HepG2 (cell line): ENCODE data around the gene CA4. TPM values are rescaled to one million over a fixed set of nuclear protein-coding genes. Genes with fewer than 3 reads are reported as not detected.

Experiments used
- ATAC-seq: fragments of 200-7000 bp; cut with Tn5 transposase; 3 replicates; pipeline ENCODE4 v1.9.1; 2020; ENCODE audit warnings: mild to moderate bottlenecking, moderate library complexity
- BruUV-seq: library from RNA; stranded (reverse); fragments of 400-500 nt; replicated peaks from 2 replicates; lab custom pipeline; 2021; lab: Mats Ljungman, UMichigan
- CTCF ChIA-PET: fragments of 300-600 bp; formaldehyde crosslinking; extraction: SDS; loops from one replicate; lab custom pipeline; 2021; ENCODE audit warnings: low total read pairs, inconsistent platforms, low intra/inter-chr PET ratio; lab: Yijun Ruan, JAX
- POLR2A ChIA-PET: fragments of 350-600 bp; sonication (Branson Sonifier 250); formaldehyde crosslinking; loops from one replicate; lab custom pipeline; 2020; ENCODE audit warnings: antibody characterized with exemption, inconsistent platforms; lab: Yijun Ruan, JAX
- DNase-seq: peaks from one replicate; pipeline ENCODE4 v3.0.0-alpha.2; 2015; ENCODE audit warnings: low spot score
- FAIRE-seq: peaks from 3 replicates; lab custom pipeline; 2011; peaks lifted over from hg19 to GRCh38; lab: Jason Lieb, UNC
- H2AFZ ChIP-seq: one replicate; pipeline ENCODE4 v1.6.1; 2011; ENCODE audit warnings: low read length, inconsistent platforms
- H3K27ac ChIP-seq: fragments of 300-600 bp; 3 replicates; pipeline ENCODE4 v1.8.0; 2011; ENCODE audit warnings: mixed run types, mild to moderate bottlenecking, mixed read lengths, low read length, inconsistent platforms; ENCODE audit not compliant: insufficient read depth; ENCODE audit errors: extremely low read length
- H3K27me3 ChIP-seq, 2 experiments: fragments of 200-600 bp in 1 of 2; 2 replicates in 1 of 2; 3 replicates in 1 of 2; pipeline versions ENCODE4 v1.6.0 to v1.8.0; 2011; ENCODE audit warnings: low read length in 2 of 2, mild to moderate bottlenecking in 2 of 2, moderate library complexity in 2 of 2, inconsistent platforms in 1 of 2; ENCODE audit not compliant: insufficient read depth in 2 of 2, control insufficient read depth in 1 of 2
- H3K36me3 ChIP-seq, 2 experiments: fragments of 200-600 bp in 1 of 2; replicated peaks in 1 of 2; 2 replicates in 1 of 2; 3 replicates in 1 of 2; pipeline versions ENCODE4 v1.5.1 to v1.8.0; 2011; ENCODE audit warnings: low read length in 2 of 2, inconsistent platforms in 1 of 2; ENCODE audit not compliant: insufficient read depth in 2 of 2, control insufficient read depth in 1 of 2
- H3K4me1 ChIP-seq: 2 replicates; pipeline ENCODE4 v1.5.1; 2012; ENCODE audit warnings: low read length, inconsistent platforms; ENCODE audit not compliant: insufficient read depth
- H3K4me2 ChIP-seq: 2 replicates; pipeline ENCODE4 v1.6.0; 2011; ENCODE audit warnings: low read depth, low read length, inconsistent platforms
- H3K4me3 ChIP-seq, 3 experiments: fragments of 200-600 bp in 1 of 3; sonication (generic), shearing (Covaris generic) in 1 of 3; replicated peaks in 1 of 3; 2 replicates each; pipeline ENCODE4 v1.5.1; 2011 to 2016; ENCODE audit warnings: low read length in 3 of 3, inconsistent platforms in 2 of 3, low read depth in 2 of 3, mild to moderate bottlenecking in 2 of 3, control low read depth in 1 of 3, mixed read lengths in 1 of 3; ENCODE audit not compliant: insufficient read depth in 1 of 3
- H3K79me2 ChIP-seq: one replicate; pipeline ENCODE4 v1.6.1; 2011; ENCODE audit warnings: low read length, inconsistent platforms; ENCODE audit not compliant: insufficient read depth
- H3K9ac ChIP-seq: 2 replicates; pipeline ENCODE4 v1.6.0; 2011; ENCODE audit warnings: mild to moderate bottlenecking, low read depth, low read length, inconsistent platforms; ENCODE audit not compliant: insufficient read depth
- H3K9me3 ChIP-seq: 2 replicates; pipeline ENCODE4 v1.5.1; 2012; ENCODE audit warnings: mild to moderate bottlenecking, low read length
- H4K20me1 ChIP-seq: 2 replicates; pipeline ENCODE4 v1.6.0; 2011; ENCODE audit warnings: inconsistent platforms, mild to moderate bottlenecking, low read length, moderate library complexity; ENCODE audit not compliant: insufficient read depth
- ATF2 ChIP-seq: sonication (generic); formaldehyde crosslinking; IDR thresholded peaks from 2 replicates; pipeline ENCODE4 v1.4.0; 2020; ENCODE audit warnings: missing genetic modification reagents
- DPF2 ChIP-seq: sonication (generic); formaldehyde crosslinking; IDR thresholded peaks from 2 replicates; pipeline ENCODE4 v1.4.0; 2020; ENCODE audit warnings: mild to moderate bottlenecking, low read depth, missing genetic modification reagents, borderline replicate concordance
- FLYWCH1 ChIP-seq: sonication (generic); formaldehyde crosslinking; IDR thresholded peaks from 2 replicates; pipeline ENCODE4 v1.8.1; 2023; ENCODE audit warnings: mild to moderate bottlenecking, missing genetic modification reagents
- GABPB1 ChIP-seq: IDR thresholded peaks from 2 replicates; pipeline ENCODE4 v1.6.1; 2016; ENCODE audit warnings: mild to moderate bottlenecking, missing genetic modification reagents, moderate library complexity, missing compliant biosample characterization
- HDAC1 ChIP-seq: sonication (generic); formaldehyde crosslinking; IDR thresholded peaks from 2 replicates; pipeline ENCODE4 v1.5.1; 2020; ENCODE audit warnings: mild to moderate bottlenecking, missing genetic modification reagents
- KIAA2018 ChIP-seq: sonication (generic); formaldehyde crosslinking; IDR thresholded peaks from 2 replicates; pipeline ENCODE4 v1.5.0; 2020; ENCODE audit warnings: mild to moderate bottlenecking, missing genetic modification reagents, borderline replicate concordance
- MXD4 ChIP-seq: IDR thresholded peaks from 2 replicates; pipeline ENCODE4 v1.6.1; 2016; ENCODE audit warnings: mild to moderate bottlenecking, missing biosample characterization, missing genetic modification reagents
- NCOA2 ChIP-seq: sonication (generic); formaldehyde crosslinking; IDR thresholded peaks from 2 replicates; pipeline ENCODE4 v1.8.0; 2022; ENCODE audit warnings: inconsistent platforms
- NFYB ChIP-seq: sonication (generic); formaldehyde crosslinking; IDR thresholded peaks from 2 replicates; pipeline ENCODE4 v1.4.0; 2020; ENCODE audit warnings: missing genetic modification reagents
- RFXAP ChIP-seq: sonication (generic); formaldehyde crosslinking; IDR thresholded peaks from 2 replicates; pipeline ENCODE4 v1.4.0; 2020; ENCODE audit warnings: missing genetic modification reagents, borderline replicate concordance
- XRCC5 ChIP-seq: fragments of 200-400 bp; formaldehyde crosslinking; optimal IDR thresholded peaks from 2 replicates; pipeline ENCODE3; 2017; ENCODE audit warnings: mild to moderate bottlenecking, low read length
- ZBTB20 ChIP-seq: sonication (generic); formaldehyde crosslinking; IDR thresholded peaks from 2 replicates; pipeline ENCODE4 v1.8.1; 2023; ENCODE audit warnings: missing genetic modification reagents, low read depth, mild to moderate bottlenecking, borderline replicate concordance
- ZNF549 ChIP-seq: sonication (generic); formaldehyde crosslinking; IDR thresholded peaks from 2 replicates; pipeline ENCODE4 v1.5.0; 2020; ENCODE audit warnings: missing genetic modification reagents
- ZNF589 ChIP-seq: sonication (generic); formaldehyde crosslinking; conservative IDR thresholded peaks from 2 replicates; pipeline ENCODE4 v1.8.0; 2022; ENCODE audit warnings: mild to moderate bottlenecking, moderate library complexity, missing genetic modification reagents
- ZNF747 ChIP-seq: sonication (generic); formaldehyde crosslinking; IDR thresholded peaks from 2 replicates; pipeline ENCODE4 v1.8.1; 2023; ENCODE audit warnings: missing genetic modification reagents, mild to moderate bottlenecking, borderline replicate concordance
- ZSCAN20 ChIP-seq: sonication (generic); formaldehyde crosslinking; IDR thresholded peaks from 2 replicates; pipeline ENCODE4 v1.4.0; 2020; ENCODE audit warnings: missing genetic modification reagents, mild to moderate bottlenecking, borderline replicate concordance
- WGBS: methylation state at CpG from one replicate; pipeline ENCODE4 v1.1.6; 2017; ENCODE audit warnings: low lambda C conversion rate; 5-methylcytosine and 5-hydroxymethylcytosine counted together
- in situ Hi-C: cut with HindIII; loops from 2 replicates; pipeline ENCODE4 v1.10.0; 2017; ENCODE audit warnings: low pct_unique_long_range_greater_than_20kb; ENCODE audit not compliant: extremely low pct_ligation_motif_present
- intact Hi-C: fragments of 100-400 bp; cut with micrococcal nuclease; formaldehyde crosslinking; loops from one replicate; pipeline ENCODE4 v1.10.0; 2022; ENCODE audit not compliant: unreplicated experiment
- polyA plus RNA-seq, 8 experiments: library from polyadenylated mRNA; depleted of rRNA in 3 of 8; stranded (reverse) in 7 of 8; unstranded in 1 of 8; fragments of >200 nt; fragmentation: Illumina TruSeq in 4 of 8; extraction: Trizol in 4 of 8; gene quantifications; 2 replicates each; pipeline versions ENCODE4 v1.2.1 to v1.2.3, GENCODE V29; 2011 to 2016; ENCODE audit warnings: low read depth in 4 of 8, missing spikeins in 1 of 8, mixed read lengths in 1 of 8; ENCODE audit not compliant: insufficient read depth in 1 of 8
- total RNA-seq, 5 experiments: library from RNA; depleted of rRNA; stranded (reverse); fragments of >200 nt; fragmentation: Illumina TruSeq; extraction: Trizol; gene quantifications; 2 replicates each; pipeline ENCODE4 v1.2.3, GENCODE V29; 2016; ENCODE audit warnings: low read depth in 1 of 5

CA4 gene
- total and polyA plus RNA-seq, 2 of the 13 experiments (the other 11 are each of a cell fraction or from before 2014, with no cell fraction given) = not detected

DNA sequence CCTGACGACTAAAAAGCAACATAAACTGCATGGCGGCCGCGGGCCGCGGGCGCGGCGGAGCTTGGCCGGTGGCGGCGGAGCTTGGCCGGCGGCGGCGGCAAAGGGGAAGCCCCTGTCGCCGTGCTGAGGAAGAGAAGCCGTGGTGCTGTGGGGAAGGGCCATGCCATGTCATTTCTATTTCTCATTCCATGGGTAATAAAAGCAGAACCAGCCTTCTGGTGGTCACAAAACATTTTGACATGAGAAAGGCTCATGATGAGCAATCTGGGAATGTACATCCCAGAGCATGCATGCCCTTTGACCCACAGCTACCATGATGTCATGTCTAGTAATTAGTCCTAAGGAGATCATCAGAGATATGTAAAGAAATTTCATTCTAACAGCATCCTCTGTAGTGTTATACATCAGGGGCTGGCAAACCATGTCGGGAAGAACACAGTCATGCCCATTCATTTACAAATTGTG, 47.1 kb upstream of the CA4 start:
- no peak for TF ChIP-seq ZNF549 (CRISPR knock-in tag)
- no peak for TF ChIP-seq HDAC1
- TF ChIP-seq NFYB (CRISPR knock-in tag) = no peak
- no peak for TF ChIP-seq XRCC5
- no peak for TF ChIP-seq ZSCAN20 (CRISPR knock-in tag)
- no peak for TF ChIP-seq ZNF589 (CRISPR knock-in tag)
- no peak for TF ChIP-seq NCOA2 (CRISPR knock-in tag)
- TF ChIP-seq FLYWCH1 = no peak
- no peak for TF ChIP-seq ATF2 (CRISPR knock-in tag)
- TF ChIP-seq ZNF747 (CRISPR knock-in tag) = no peak
- TF ChIP-seq ZBTB20 (CRISPR knock-in tag) = no peak
- TF ChIP-seq GABPB1 = no peak
- no peak for TF ChIP-seq RFXAP (CRISPR knock-in tag)
- TF ChIP-seq DPF2 (CRISPR knock-in tag) = no peak
- TF ChIP-seq MXD4 (CRISPR knock-in tag) = no peak
- no peak for TF ChIP-seq KIAA2018
- TF ChIP-seq, all 625 proteins: peak for 0
- Histone ChIP-seq H3K9ac (no peak overlapping the region), H3K27ac (no peak overlapping the region), H2AFZ (no peak overlapping the region), H3K4me3 (no peak overlapping the region), H3K36me3 (no peaks in the 10 kb centered on the region), H3K27me3 (peaks cover 0 to 7% of the 10 kb centered on the region in 2 experiments; a peak in 3 of 5 replicates), H3K79me2 (no peaks in the 10 kb centered on the region), H4K20me1 (no peaks in the 10 kb centered on the region), H3K4me2 (no peak overlapping the region), H3K4me1 (no peaks in the 10 kb centered on the region), H3K9me3 (no peaks in the 10 kb centered on the region)
- ATAC-seq (no peak), FAIRE-seq (no peak), DNase-seq (no peak)
- CTCF ChIA-PET = no interaction called here
- BruUV-seq = no TSS peak
- POLR2A ChIA-PET = no interaction called here
- intact Hi-C loops (no loop called here), in situ Hi-C loops (no loop called here)
- 77% methylated on average over 19 of the region's 20 CpGs for WGBS
